Erythroblast (primary cell): Measurements from ENCODE around the gene LHPP.

Source experiments
- GATA1 ChIP-seq: IDR thresholded peaks from 2 replicates; pipeline ENCODE4 v1.6.1; 2011; ENCODE audit warnings: low read depth, mild to moderate bottlenecking, control low read depth, low read length, moderate library complexity
- POLR2A ChIP-seq: IDR thresholded peaks from 2 replicates; pipeline ENCODE4 v1.6.1; 2011; ENCODE audit warnings: mild to moderate bottlenecking, low read length

- TF ChIP-seq POLR2A (no peak), GATA1 (no peak)
Observed at GRCh38 chr10:124472071-124472470, 10.4 kb downstream of the LHPP start.
